ENCODE results near the gene RIC3.

RIC3 gene

DNA sequence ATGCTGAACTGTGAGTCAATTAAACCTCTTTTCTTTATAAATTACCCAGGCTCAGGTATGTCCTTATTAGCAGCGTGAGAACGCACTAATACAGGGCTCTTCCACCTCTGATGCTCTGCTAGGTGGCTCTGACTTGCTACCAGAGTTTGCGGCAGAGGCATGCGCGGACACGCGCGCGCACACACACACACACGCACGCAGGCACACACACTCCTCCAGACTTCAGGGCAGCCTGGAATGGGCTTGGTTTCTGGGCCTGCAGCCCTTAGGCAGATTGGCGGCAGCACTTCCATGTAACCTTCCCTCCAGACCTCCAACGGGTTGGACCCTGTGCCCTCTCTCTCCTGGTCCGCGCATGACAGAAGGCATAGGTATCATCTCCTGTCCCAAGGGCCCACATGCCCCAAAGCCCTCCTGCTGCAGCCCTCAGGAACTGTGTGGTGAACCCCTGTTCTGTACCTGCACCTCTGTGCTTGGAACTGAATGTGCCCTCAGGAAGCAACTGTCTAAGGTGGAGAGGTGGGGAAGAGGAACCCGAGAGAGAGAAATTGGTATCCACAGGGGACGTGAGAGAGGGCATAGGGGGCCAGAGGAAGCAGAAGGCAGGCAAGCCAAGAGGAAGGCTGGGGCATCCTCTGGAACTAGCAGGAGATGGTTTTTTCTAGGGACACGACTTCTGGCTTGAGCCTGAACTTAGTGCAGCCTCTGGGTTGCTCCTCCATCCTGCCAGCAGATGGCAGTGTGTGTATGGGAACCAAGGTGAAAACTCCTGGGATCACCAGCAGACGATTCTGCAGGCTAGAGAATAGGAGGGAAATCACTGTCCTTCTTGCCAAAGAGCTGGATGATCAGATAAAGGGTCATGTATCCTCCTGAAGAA is 23.4 kb upstream of the RIC3 start:
- peak; percentile 78 for DNase-seq (ENCODE audit: low read depth)

DNA sequence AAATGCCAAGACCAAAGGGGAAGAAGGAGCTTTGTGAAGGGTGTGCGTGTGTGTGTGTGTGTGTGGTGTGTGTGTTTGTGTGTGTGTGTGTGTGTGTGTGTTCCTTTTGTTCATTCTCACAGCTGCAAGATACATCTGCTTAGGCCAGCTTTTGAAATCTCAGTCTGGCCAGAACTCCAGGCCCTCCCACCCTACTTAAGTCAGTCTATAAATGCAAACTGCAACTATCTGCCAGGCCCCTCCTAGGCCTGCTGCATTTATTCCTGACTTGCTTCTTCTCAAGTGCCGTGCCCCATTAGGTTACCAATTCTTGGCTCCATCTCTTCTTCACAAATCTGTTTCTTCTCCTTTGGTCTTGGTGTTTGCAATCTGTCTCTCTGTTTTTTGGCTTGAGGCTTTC is 21.6 kb upstream of the RIC3 start:
- no peak overlapping the region for H3K4me3 ChIP-seq (replicated peaks; ENCODE audit: low read depth, low read length)
- TF ChIP-seq CTCF (IDR thresholded peaks at IDR 0.05; ENCODE audit: low read length, missing control alignments) = no peak
- DNase-seq (ENCODE audit: low read depth) = no peak

More for the DNA sequence above, 23.4 kb upstream of the RIC3 start:
- peak; percentile 96 for TF ChIP-seq CTCF (IDR thresholded peaks at IDR 0.05; ENCODE audit: low read length, missing control alignments)
- no peak overlapping the region for H3K4me3 ChIP-seq (replicated peaks; ENCODE audit: low read depth, low read length)

DNA sequence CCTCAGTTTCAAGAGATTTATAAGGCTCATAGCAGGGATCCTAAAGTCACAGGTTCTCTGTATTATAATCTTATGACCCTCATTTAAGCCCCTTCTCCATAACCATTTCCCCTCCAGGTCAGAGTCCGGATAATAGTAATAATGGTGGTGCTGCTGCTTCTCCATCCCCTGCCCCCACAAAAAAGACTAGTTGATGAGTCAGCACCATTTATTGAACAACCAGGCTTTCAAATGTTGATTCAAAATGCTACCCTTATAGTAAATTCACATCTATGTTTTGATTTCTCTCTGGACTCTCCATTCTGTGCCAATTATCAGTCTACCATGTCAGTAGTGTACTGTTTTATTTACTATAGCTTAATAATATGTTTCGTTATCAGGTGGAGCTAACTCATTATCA is 17.6 kb upstream of the RIC3 start:
- no peak for DNase-seq (ENCODE audit: low read depth)
- TF ChIP-seq CTCF (IDR thresholded peaks at IDR 0.05; ENCODE audit: low read length, missing control alignments) = no peak
- no peak overlapping the region for H3K4me3 ChIP-seq (replicated peaks; ENCODE audit: low read depth, low read length)

GRCh38 chr11:8183111-8183510 is 14.3 kb upstream of the RIC3 start:
- TF ChIP-seq CTCF (IDR thresholded peaks at IDR 0.05; ENCODE audit: low read length, missing control alignments) = no peak
- no peak overlapping the region for H3K4me3 ChIP-seq (replicated peaks; ENCODE audit: low read depth, low read length)
- no peak for DNase-seq (ENCODE audit: low read depth)

DNA sequence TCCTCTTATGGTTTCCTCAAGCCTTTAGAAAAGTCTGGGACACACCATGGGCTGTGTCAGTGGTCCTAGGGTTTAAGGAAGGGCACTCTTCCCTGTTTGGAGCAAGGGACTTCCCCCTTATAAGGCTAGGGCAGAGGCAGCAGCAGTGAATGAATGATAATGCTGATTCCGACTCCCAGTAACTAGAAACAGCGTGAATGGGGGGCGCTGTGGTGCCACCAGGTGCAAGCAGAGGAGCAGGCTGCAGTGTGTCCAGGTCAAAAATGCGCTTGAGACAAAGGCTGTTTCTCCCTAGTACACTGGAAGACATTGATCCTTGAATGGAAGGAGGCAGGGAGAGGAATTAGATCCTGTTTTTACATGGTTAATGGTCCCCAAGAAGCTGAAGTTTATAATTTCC is 11.6 kb upstream of the RIC3 start:
- DNase-seq (ENCODE audit: low read depth) = no peak
- TF ChIP-seq CTCF (IDR thresholded peaks at IDR 0.05; ENCODE audit: low read length, missing control alignments) = no peak

DNA sequence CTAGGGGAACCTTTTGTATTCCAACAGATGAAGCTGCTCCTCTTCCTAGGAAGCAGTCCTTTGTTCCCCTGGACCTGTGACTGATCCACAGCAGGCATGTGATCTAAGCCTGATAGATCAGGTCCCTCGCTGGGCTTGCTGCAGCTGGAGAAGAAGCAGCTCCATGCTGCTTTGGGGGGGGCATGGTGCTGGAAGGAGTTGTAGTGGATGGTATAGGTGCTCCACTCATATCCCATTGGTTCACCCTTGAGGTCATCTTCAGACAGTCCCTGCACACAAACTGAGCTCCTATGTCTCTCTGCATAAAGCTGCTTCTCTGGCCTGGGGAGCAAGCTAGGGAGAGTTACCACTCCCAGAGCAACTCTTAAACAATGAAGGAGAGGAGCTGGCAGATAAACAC is 9.5 kb upstream of the RIC3 start:
- DNase-seq (ENCODE audit: low read depth) = no peak
- TF ChIP-seq CTCF (IDR thresholded peaks at IDR 0.05; ENCODE audit: low read length, missing control alignments) = no peak
- no peak overlapping the region for H3K4me3 ChIP-seq (replicated peaks; ENCODE audit: low read depth, low read length)

More for the DNA sequence above, 11.6 kb upstream of the RIC3 start:
- no peak overlapping the region for H3K4me3 ChIP-seq (replicated peaks; ENCODE audit: low read depth, low read length)

- H3K4me3 ChIP-seq (replicated peaks; ENCODE audit: low read depth, low read length) = no peak overlapping the region
- DNase-seq (ENCODE audit: low read depth) = no peak
- TF ChIP-seq CTCF (IDR thresholded peaks at IDR 0.05; ENCODE audit: low read length, missing control alignments) = no peak
Observed at GRCh38 chr11:8177136-8177535, 8.3 kb upstream of the RIC3 start.
